HepG2 (cell line): Measurements from ENCODE around the gene STMN3. TPM values are rescaled to one million over a fixed set of nuclear protein-coding genes. Genes with fewer than 3 reads are reported as not detected.

Experiments used
- AKAP8 ChIP-seq: sonication (generic); formaldehyde crosslinking; IDR thresholded peaks from 2 replicates; pipeline ENCODE4 v1.5.1; 2020; ENCODE audit warnings: mild to moderate bottlenecking, missing genetic modification reagents
- GATAD2A ChIP-seq: IDR thresholded peaks from 2 replicates; pipeline ENCODE4 v1.6.1; 2016
- GTF3A ChIP-seq: sonication (generic); formaldehyde crosslinking; conservative IDR thresholded peaks from 2 replicates; pipeline ENCODE4 v1.4.0; 2020; ENCODE audit warnings: mild to moderate bottlenecking, missing genetic modification reagents
- IKZF4 ChIP-seq: sonication (generic); formaldehyde crosslinking; IDR thresholded peaks from 2 replicates; pipeline ENCODE4 v1.5.1; 2020; ENCODE audit warnings: borderline replicate concordance, mild to moderate bottlenecking, low read depth, missing genetic modification reagents; ENCODE audit errors: not compliant biosample characterization
- KDM3A ChIP-seq: IDR thresholded peaks from 2 replicates; pipeline ENCODE4 v1.6.1; 2018; ENCODE audit warnings: low read depth, missing compliant biosample characterization
- MIER3 ChIP-seq: IDR thresholded peaks from 2 replicates; pipeline ENCODE4 v1.6.1; 2016; ENCODE audit warnings: missing compliant biosample characterization, borderline replicate concordance
- SP5 ChIP-seq: IDR thresholded peaks from 2 replicates; pipeline ENCODE4 v1.6.1; 2016; ENCODE audit warnings: low read depth, borderline replicate concordance
- YY1 ChIP-seq: IDR thresholded peaks from 2 replicates; pipeline ENCODE4 v1.6.1; 2011; ENCODE audit warnings: low read length, low read depth, moderate library complexity, mild to moderate bottlenecking; ENCODE audit not compliant: insufficient read depth, insufficient replicate concordance
- ZBTB7B ChIP-seq: sonication (generic); formaldehyde crosslinking; IDR thresholded peaks from 2 replicates; pipeline ENCODE4 v1.4.0; 2020; ENCODE audit warnings: missing genetic modification reagents
- ZNF274 ChIP-seq: sonication (generic); formaldehyde crosslinking; IDR thresholded peaks from 2 replicates; pipeline ENCODE4 v1.5.1; 2020; ENCODE audit warnings: mild to moderate bottlenecking, missing genetic modification reagents
- ZNF441 ChIP-seq: sonication (generic); formaldehyde crosslinking; IDR thresholded peaks from 2 replicates; pipeline ENCODE4 v1.7.0; 2021; ENCODE audit warnings: missing genetic modification reagents, borderline replicate concordance
- ZNF543 ChIP-seq: sonication (generic); formaldehyde crosslinking; IDR thresholded peaks from 2 replicates; pipeline ENCODE4 v1.4.0; 2020; ENCODE audit warnings: mild to moderate bottlenecking, missing genetic modification reagents
- ZNF572 ChIP-seq: sonication (generic); formaldehyde crosslinking; IDR thresholded peaks from 2 replicates; pipeline ENCODE4 v1.5.1; 2020; ENCODE audit warnings: mild to moderate bottlenecking, missing genetic modification reagents
- ZNF629 ChIP-seq: sonication (generic); formaldehyde crosslinking; conservative IDR thresholded peaks from 2 replicates; pipeline ENCODE4 v1.5.0; 2020; ENCODE audit warnings: missing genetic modification reagents
- polyA plus RNA-seq, 8 experiments: library from polyadenylated mRNA; depleted of rRNA in 3 of 8; stranded (reverse) in 7 of 8; unstranded in 1 of 8; fragments of >200 nt; fragmentation: Illumina TruSeq in 4 of 8; extraction: Trizol in 4 of 8; gene quantifications; 2 replicates each; pipeline versions ENCODE4 v1.2.1 to v1.2.3, GENCODE V29; 2011 to 2016; ENCODE audit warnings: low read depth in 4 of 8, missing spikeins in 1 of 8, mixed read lengths in 1 of 8; ENCODE audit not compliant: insufficient read depth in 1 of 8
- total RNA-seq, 5 experiments: library from RNA; depleted of rRNA; stranded (reverse); fragments of >200 nt; fragmentation: Illumina TruSeq; extraction: Trizol; gene quantifications; 2 replicates each; pipeline ENCODE4 v1.2.3, GENCODE V29; 2016; ENCODE audit warnings: low read depth in 1 of 5
- TF ChIP-seq, protein P1 (sequence below): sonication (generic); formaldehyde crosslinking; IDR thresholded peaks from 2 replicates; pipeline ENCODE4 v1.4.0; 2020; ENCODE audit warnings: low read depth, missing genetic modification reagents
- TF ChIP-seq, protein P2 (sequence below): sonication (generic); formaldehyde crosslinking; IDR thresholded peaks from 2 replicates; pipeline ENCODE4 v1.4.0; 2020; ENCODE audit warnings: low read depth, mild to moderate bottlenecking, missing genetic modification reagents
- TF ChIP-seq, protein P3 (sequence below), 2 experiments: sonication (generic) in 1 of 2; formaldehyde crosslinking in 1 of 2; IDR thresholded peaks; 2 replicates each; pipeline versions ENCODE4 v1.6.1 to v1.9.0; 2014 to 2022; ENCODE audit warnings: antibody characterized with exemption in 1 of 2, borderline replicate concordance in 1 of 2, inconsistent platforms in 1 of 2, low read depth in 1 of 2, missing genetic modification reagents in 1 of 2
- TF ChIP-seq, protein P4 (sequence below): IDR thresholded peaks from 2 replicates; pipeline ENCODE4 v1.6.1; 2016

Gene STMN3
- total and polyA plus RNA-seq, 2 of the 13 experiments (the other 11 are each of a cell fraction or from before 2014, with no cell fraction given): 21.0 to 48.3 TPM

DNA sequence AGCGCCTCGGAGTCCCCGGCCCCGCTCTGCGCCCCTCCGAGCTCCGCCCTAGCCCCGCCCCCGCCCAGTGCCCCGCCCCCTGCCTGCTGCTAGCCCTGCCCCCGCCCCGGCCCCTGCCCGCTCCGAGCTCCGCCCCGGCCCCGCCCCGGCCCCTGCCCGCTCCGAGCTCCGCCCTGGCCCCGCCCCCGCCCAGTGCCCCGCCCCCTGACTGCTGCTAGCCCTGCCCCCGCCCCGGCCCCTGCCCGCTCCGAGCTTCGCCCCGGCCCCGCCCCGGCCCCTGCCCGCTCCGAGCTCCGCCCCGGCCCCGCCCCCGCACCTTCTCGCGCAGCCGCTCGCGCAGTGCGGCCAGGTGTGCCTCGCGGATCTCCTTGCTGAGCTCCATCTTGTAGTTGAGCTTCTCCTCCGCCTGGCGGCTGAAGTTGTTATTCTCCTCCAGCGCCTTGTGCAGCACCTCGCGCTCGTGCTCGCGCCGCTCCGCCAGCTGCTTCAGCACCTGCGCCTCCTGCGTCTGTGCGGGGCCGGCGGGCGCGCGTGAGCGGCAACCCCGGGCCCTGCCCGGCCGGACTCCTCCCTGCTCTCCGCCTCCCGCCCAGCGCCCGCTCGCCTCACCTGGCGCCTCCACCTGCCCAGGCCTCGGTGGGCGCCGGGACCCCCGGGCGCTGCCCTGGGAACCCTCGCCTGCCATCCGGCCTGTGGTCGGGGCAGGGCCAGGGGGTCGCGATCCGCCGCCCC is 11.3 kb downstream of the STMN3 start (continued):
- TF ChIP-seq AKAP8 (CRISPR knock-in tag): peak; percentile 91; the same call in 1 of the 2 replicates
- TF ChIP-seq ZNF543 (CRISPR knock-in tag): 0 out of 2 replicates have a peak, but pooled peaks have one; percentile 54
- no peak for TF ChIP-seq GATAD2A (CRISPR knock-in tag)
- 0 out of 2 replicates have a peak, but pooled peaks have one; percentile 34 for TF ChIP-seq ZBTB7B (CRISPR knock-in tag)
- no peak for TF ChIP-seq GTF3A (CRISPR knock-in tag)
- no peak for TF ChIP-seq ZNF441 (CRISPR knock-in tag)
- TF ChIP-seq SP5 (CRISPR knock-in tag): peak; percentile 64
- no peak for TF ChIP-seq IKZF4 (CRISPR knock-in tag)
- no peak for TF ChIP-seq ZNF572 (CRISPR knock-in tag)
- no peak for TF ChIP-seq KDM3A (CRISPR knock-in tag)
- TF ChIP-seq MIER3 (CRISPR knock-in tag): peak; percentile 60; the same call in 1 of the 2 replicates
- TF ChIP-seq ZNF629 (CRISPR knock-in tag): 0 out of 2 replicates have a peak, but pooled peaks have one; percentile 14
- TF ChIP-seq, protein P1, sequence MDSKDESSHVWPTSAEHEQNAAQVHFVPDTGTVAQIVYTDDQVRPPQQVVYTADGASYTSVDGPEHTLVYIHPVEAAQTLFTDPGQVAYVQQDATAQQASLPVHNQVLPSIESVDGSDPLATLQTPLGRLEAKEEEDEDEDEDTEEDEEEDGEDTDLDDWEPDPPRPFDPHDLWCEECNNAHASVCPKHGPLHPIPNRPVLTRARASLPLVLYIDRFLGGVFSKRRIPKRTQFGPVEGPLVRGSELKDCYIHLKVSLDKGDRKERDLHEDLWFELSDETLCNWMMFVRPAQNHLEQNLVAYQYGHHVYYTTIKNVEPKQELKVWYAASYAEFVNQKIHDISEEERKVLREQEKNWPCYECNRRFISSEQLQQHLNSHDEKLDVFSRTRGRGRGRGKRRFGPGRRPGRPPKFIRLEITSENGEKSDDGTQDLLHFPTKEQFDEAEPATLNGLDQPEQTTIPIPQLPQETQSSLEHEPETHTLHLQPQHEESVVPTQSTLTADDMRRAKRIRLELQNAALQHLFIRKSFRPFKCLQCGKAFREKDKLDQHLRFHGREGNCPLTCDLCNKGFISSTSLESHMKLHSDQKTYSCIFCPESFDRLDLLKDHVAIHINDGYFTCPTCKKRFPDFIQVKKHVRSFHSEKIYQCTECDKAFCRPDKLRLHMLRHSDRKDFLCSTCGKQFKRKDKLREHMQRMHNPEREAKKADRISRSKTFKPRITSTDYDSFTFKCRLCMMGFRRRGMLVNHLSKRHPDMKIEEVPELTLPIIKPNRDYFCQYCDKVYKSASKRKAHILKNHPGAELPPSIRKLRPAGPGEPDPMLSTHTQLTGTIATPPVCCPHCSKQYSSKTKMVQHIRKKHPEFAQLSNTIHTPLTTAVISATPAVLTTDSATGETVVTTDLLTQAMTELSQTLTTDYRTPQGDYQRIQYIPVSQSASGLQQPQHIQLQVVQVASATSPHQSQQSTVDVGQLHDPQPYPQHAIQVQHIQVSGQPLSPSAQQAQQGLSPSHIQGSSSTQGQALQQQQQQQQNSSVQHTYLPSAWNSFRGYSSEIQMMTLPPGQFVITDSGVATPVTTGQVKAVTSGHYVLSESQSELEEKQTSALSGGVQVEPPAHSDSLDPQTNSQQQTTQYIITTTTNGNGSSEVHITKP (CRISPR knock-in tag): no peak
- TF ChIP-seq, protein P2, sequence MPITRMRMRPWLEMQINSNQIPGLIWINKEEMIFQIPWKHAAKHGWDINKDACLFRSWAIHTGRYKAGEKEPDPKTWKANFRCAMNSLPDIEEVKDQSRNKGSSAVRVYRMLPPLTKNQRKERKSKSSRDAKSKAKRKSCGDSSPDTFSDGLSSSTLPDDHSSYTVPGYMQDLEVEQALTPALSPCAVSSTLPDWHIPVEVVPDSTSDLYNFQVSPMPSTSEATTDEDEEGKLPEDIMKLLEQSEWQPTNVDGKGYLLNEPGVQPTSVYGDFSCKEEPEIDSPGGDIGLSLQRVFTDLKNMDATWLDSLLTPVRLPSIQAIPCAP: no peak
- TF ChIP-seq, protein P3, sequence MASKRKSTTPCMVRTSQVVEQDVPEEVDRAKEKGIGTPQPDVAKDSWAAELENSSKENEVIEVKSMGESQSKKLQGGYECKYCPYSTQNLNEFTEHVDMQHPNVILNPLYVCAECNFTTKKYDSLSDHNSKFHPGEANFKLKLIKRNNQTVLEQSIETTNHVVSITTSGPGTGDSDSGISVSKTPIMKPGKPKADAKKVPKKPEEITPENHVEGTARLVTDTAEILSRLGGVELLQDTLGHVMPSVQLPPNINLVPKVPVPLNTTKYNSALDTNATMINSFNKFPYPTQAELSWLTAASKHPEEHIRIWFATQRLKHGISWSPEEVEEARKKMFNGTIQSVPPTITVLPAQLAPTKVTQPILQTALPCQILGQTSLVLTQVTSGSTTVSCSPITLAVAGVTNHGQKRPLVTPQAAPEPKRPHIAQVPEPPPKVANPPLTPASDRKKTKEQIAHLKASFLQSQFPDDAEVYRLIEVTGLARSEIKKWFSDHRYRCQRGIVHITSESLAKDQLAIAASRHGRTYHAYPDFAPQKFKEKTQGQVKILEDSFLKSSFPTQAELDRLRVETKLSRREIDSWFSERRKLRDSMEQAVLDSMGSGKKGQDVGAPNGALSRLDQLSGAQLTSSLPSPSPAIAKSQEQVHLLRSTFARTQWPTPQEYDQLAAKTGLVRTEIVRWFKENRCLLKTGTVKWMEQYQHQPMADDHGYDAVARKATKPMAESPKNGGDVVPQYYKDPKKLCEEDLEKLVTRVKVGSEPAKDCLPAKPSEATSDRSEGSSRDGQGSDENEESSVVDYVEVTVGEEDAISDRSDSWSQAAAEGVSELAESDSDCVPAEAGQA (IDR thresholded peaks at IDR 0.05; ENCODE audit: low read depth): no peak
- TF ChIP-seq, protein P3 (CRISPR knock-in tag; IDR thresholded peaks at IDR 0.05; ENCODE audit: borderline replicate concordance): no peak
- no peak for TF ChIP-seq ZNF274 (CRISPR knock-in tag)
- TF ChIP-seq YY1: peak; percentile 83
- TF ChIP-seq, protein P4, sequence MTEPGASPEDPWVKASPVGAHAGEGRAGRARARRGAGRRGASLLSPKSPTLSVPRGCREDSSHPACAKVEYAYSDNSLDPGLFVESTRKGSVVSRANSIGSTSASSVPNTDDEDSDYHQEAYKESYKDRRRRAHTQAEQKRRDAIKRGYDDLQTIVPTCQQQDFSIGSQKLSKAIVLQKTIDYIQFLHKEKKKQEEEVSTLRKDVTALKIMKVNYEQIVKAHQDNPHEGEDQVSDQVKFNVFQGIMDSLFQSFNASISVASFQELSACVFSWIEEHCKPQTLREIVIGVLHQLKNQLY: no peak
